ENCODE results near the gene TMC7. TPM values are rescaled to one million over a fixed set of nuclear protein-coding genes. Genes with fewer than 3 reads are reported as not detected.
"Not testable (repeated sequence)": the region's sequence is repeated elsewhere in the genome, so short reads cannot be mapped to it uniquely, and the experiment has no call there.

The TMC7 gene
- total RNA-seq, 2 experiments from 2014 or later: not detected

DNA sequence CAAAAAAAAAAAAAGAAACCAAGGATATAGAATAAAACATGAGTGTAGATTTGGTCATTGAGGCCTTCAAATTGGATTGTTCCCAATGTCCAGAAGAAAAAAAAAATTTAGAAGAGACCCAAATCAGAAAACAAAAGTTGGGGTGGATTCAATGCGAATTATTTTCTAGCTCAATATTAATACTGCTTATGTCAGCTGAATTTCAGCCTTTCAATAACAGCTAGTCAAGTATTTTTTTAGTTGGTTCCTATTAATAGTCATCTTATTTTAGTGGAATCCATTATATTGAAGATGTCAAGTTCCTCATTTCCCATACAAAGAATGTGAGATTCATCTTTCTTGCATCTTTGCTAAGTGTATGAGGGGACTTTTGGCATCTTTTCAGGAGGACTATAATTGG, 1.5 kb downstream of the TMC7 start:
- DNase-seq; H3K27ac Mint-ChIP-seq; H3K4me3 Mint-ChIP-seq; POLR2A ChIA-PET; H3K4me1 Mint-ChIP-seq (ENCODE audit: low read depth); H3K9me3 Mint-ChIP-seq (ENCODE audit: insufficient read depth); ATAC-seq; H3K36me3 Mint-ChIP-seq (ENCODE audit: low read depth): not testable (repeated sequence)
- CTCF ChIA-PET: interaction anchor here (0.7 kb wide), 1 partner anchor 16 kb away, joined by 4 read pairs; no protein-coding TSS in a partner anchor
- H3K27me3 Mint-ChIP-seq (ENCODE audit: low read depth): peaks cover 19% of the 10 kb centered on the region

DNA sequence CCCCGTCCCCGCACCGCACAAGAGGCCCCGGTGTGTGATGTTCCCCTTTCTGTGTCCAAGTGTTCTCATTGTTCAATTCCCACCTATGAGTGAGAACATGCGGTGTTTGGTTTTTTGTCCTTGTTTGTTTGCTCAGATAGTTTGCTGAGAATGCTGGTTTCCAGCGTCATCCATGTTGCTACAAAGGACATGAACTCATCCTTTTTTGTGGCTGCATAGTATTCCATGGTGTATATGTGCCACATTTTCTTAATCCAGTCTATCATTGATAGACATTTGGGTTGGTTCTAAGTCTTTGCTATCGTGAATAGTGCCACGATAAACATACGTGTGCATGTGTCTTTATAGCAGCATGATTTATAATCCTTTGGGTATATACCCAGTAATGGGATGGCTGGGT, 8.0 kb downstream of the TMC7 start:
- H3K27ac Mint-ChIP-seq; DNase-seq; H3K36me3 Mint-ChIP-seq (ENCODE audit: low read depth); H3K9me3 Mint-ChIP-seq (ENCODE audit: insufficient read depth); H3K27me3 Mint-ChIP-seq (ENCODE audit: low read depth); POLR2A ChIA-PET; H3K4me3 Mint-ChIP-seq; H3K4me1 Mint-ChIP-seq (ENCODE audit: low read depth); ATAC-seq; CTCF ChIA-PET: not testable (repeated sequence)

DNA sequence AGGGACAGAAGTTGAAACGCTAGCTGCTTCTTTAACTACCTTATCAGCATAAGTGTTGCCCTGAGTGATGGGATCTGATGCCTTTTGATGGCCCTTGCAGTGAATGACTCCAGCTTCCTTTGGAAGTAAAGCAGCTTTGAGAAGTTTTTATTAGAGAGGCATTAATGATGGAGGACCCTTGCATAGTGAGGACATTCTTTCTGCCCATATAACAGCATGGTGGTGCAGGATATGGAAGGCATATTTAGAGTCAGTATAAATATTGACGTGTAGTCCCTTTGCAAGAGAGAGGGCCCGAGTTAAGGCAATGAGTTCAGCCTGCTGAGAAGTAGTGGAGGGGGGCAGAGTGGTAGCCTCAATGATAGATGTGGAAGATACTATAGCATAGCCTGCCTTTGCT, 9.8 kb downstream of the TMC7 start:
- H3K27me3 Mint-ChIP-seq (ENCODE audit: low read depth); H3K4me3 Mint-ChIP-seq; H3K36me3 Mint-ChIP-seq (ENCODE audit: low read depth); H3K27ac Mint-ChIP-seq; CTCF ChIA-PET; ATAC-seq; H3K4me1 Mint-ChIP-seq (ENCODE audit: low read depth); DNase-seq; H3K9me3 Mint-ChIP-seq (ENCODE audit: insufficient read depth): not testable (repeated sequence)
- POLR2A ChIA-PET: interaction anchor here (0.7 kb wide), 1 partner anchor 8 kb away, joined by 3 read pairs; no protein-coding TSS in a partner anchor

DNA sequence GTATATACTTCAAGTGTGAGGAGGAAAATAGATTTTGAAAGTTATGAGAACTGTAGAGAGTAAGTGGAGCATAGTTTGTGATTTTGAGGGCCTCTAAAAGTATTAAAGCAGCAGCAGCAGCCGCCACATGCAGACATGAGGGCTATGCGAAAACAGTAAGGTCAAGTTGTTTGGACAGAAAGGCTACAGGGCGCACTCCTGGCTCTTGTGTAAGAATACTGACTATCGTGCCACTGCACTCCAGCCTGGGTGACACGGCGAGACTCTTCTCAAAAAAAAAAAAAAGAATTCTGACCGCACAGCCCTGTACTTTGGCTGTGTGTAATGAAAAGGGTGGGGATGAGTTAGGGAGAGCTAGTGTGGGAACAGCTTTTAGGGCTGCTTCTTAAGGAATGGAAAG, 10.4 kb downstream of the TMC7 start:
- H3K36me3 Mint-ChIP-seq (ENCODE audit: low read depth); H3K9me3 Mint-ChIP-seq (ENCODE audit: insufficient read depth); CTCF ChIA-PET; ATAC-seq; POLR2A ChIA-PET; H3K4me1 Mint-ChIP-seq (ENCODE audit: low read depth); H3K27ac Mint-ChIP-seq; H3K4me3 Mint-ChIP-seq; H3K27me3 Mint-ChIP-seq (ENCODE audit: low read depth); DNase-seq: not testable (repeated sequence)

DNA sequence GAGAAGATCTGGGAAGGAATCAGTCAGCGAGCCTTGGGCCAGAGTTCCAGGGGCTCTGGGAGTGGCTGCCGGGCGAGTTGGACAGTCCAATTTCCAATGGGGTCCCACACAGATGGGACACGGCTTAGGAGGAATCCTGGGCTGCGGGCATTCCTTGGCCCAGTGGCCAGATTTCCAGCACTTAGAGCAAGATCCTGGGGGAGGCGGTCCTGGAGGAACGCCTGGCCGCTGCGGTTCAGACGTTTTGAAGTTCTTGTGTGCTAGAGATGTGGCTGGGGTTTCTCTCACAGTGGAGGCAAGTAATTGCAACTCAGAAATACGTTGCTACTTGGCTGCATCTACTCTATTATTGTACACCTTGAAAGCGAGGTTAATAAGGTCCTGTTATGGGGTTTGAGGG, 11.7 kb downstream of the TMC7 start:
- H3K27me3 Mint-ChIP-seq (ENCODE audit: low read depth); CTCF ChIA-PET; H3K9me3 Mint-ChIP-seq (ENCODE audit: insufficient read depth); H3K4me1 Mint-ChIP-seq (ENCODE audit: low read depth); H3K4me3 Mint-ChIP-seq; H3K36me3 Mint-ChIP-seq (ENCODE audit: low read depth); H3K27ac Mint-ChIP-seq; POLR2A ChIA-PET; ATAC-seq; DNase-seq: not testable (repeated sequence)

GRCh38 chr16:18996536-18996935, 12.8 kb downstream of the TMC7 start:
- H3K27ac Mint-ChIP-seq; H3K4me3 Mint-ChIP-seq; H3K27me3 Mint-ChIP-seq (ENCODE audit: low read depth); DNase-seq; H3K36me3 Mint-ChIP-seq (ENCODE audit: low read depth); H3K4me1 Mint-ChIP-seq (ENCODE audit: low read depth); H3K9me3 Mint-ChIP-seq (ENCODE audit: insufficient read depth); POLR2A ChIA-PET; CTCF ChIA-PET; ATAC-seq: not testable (repeated sequence)

GRCh38 chr16:18997001-18997400, 13.3 kb downstream of the TMC7 start:
- DNase-seq; H3K27me3 Mint-ChIP-seq (ENCODE audit: low read depth); H3K9me3 Mint-ChIP-seq (ENCODE audit: insufficient read depth); ATAC-seq; H3K4me3 Mint-ChIP-seq; H3K36me3 Mint-ChIP-seq (ENCODE audit: low read depth); H3K27ac Mint-ChIP-seq; H3K4me1 Mint-ChIP-seq (ENCODE audit: low read depth); CTCF ChIA-PET; POLR2A ChIA-PET: not testable (repeated sequence)

DNA sequence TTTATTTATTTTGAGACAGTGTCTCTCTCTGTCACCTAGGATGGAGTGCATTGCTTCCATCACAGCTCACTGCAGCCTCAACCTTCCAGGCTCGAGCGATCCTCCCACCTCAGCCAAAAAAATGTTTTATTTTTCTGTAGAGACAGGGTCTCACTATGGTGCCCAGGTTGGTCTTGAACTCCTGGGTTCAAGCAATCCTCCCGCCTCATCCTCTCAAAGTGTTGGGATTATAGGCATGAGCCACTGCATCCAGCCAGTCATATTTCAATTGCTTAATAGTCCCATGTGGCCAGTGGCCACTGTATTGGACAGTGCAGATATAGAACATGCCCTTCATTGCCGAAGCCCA, 15.3 kb downstream of the TMC7 start:
- ATAC-seq: no peak
- Mint-ChIP-seq H3K4me1 (ENCODE audit: low read depth) (peaks cover 5% of the 10 kb centered on the region), H3K4me3 (no peak overlapping the region), H3K36me3 (ENCODE audit: low read depth) (no peaks in the 10 kb centered on the region), H3K9me3 (ENCODE audit: insufficient read depth) (no peaks in the 10 kb centered on the region), H3K27me3 (ENCODE audit: low read depth) (peaks cover 8% of the 10 kb centered on the region), H3K27ac (no peak overlapping the region)
- DNase-seq: no peak
- POLR2A ChIA-PET: no interaction called here
- CTCF ChIA-PET: no interaction called here

GRCh38 chr16:19001788-19002187, 18.1 kb downstream of the TMC7 start:
- Mint-ChIP-seq H3K4me3 (no peak overlapping the region), H3K36me3 (ENCODE audit: low read depth) (no peaks in the 10 kb centered on the region), H3K4me1 (ENCODE audit: low read depth) (peaks cover 5% of the 10 kb centered on the region), H3K9me3 (ENCODE audit: insufficient read depth) (no peaks in the 10 kb centered on the region), H3K27ac (no peak overlapping the region), H3K27me3 (ENCODE audit: low read depth) (no peaks in the 10 kb centered on the region)
- no peak for DNase-seq
- POLR2A ChIA-PET: interaction anchor here (0.6 kb wide), 1 partner anchor 9 kb away, joined by 3 read pairs; no protein-coding TSS in a partner anchor
- ATAC-seq: no peak
- CTCF ChIA-PET: no interaction called here

GRCh38 chr16:19003935-19004334, 20.2 kb downstream of the TMC7 start:
- no peaks in the 10 kb centered on the region for H3K9me3 Mint-ChIP-seq (ENCODE audit: insufficient read depth)
- no peak overlapping the region for H3K27ac Mint-ChIP-seq
- DNase-seq (no peak), ATAC-seq (no peak)
- peaks cover 5% of the 10 kb centered on the region for H3K4me1 Mint-ChIP-seq (ENCODE audit: low read depth)
- H3K4me3 Mint-ChIP-seq: no peak overlapping the region
- ChIA-PET POLR2A (no interaction called here), CTCF (no interaction called here)
- no peaks in the 10 kb centered on the region for H3K27me3 Mint-ChIP-seq (ENCODE audit: low read depth)
- H3K36me3 Mint-ChIP-seq (ENCODE audit: low read depth): no peaks in the 10 kb centered on the region

- H3K36me3 Mint-ChIP-seq (ENCODE audit: low read depth): no peaks in the 10 kb centered on the region
- H3K27me3 Mint-ChIP-seq (ENCODE audit: low read depth): no peaks in the 10 kb centered on the region
Observed at GRCh38 chr16:19005561-19006445, 22.1 kb downstream of the TMC7 start.

DNA sequence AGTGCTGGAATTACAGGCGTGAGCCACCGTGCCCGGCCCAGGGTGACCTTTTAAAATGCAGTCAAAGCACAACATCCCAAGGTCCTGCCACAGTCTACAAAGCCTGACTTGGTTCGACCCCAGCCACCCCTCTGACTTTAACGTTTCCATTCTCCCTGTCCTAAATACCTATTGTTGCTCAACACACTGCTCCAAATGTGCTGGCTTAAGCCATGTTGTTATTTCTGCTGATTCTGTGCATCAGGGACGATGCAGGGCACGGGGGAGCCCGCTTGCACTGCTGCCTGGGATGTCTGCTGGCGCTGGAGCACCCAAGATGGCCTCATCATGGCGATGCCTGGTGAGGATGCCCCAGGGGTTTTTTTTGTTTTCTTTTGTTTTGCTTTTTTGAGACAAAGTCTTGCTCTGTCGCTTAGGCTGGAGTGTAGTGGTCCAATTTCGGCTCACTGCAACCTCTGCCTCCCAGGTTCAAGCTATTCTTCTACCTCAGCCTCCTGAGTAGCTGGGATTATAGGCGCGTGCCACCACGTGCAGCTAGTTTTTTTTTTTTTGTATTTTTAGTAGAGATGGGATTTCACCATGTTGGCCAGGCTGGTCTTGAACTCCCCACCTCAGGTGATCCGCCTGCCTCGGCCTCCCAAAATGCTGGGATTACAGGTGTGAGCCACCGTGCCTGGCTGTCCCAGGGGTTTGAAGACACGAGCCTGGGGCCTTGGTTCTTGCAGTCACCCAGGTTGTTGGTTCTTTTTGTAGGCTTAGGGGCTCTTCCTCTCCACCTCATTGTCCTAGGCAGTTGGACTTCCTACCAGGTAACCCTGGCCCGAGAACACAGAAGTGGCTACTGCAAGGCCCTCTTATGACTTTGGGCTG, 22.9 kb downstream of the TMC7 start:
- H3K27me3 Mint-ChIP-seq (ENCODE audit: low read depth): no peaks in the 10 kb centered on the region
- DNase-seq (no peak), ATAC-seq (no peak)
- ChIA-PET POLR2A (no interaction called here), CTCF (no interaction called here)
- no peak overlapping the region for H3K27ac Mint-ChIP-seq
- H3K9me3 Mint-ChIP-seq (ENCODE audit: insufficient read depth): no peaks in the 10 kb centered on the region
- H3K4me1 Mint-ChIP-seq (ENCODE audit: low read depth): peaks cover 4% of the 10 kb centered on the region
- H3K4me3 Mint-ChIP-seq: no peak overlapping the region
- H3K36me3 Mint-ChIP-seq (ENCODE audit: low read depth): no peaks in the 10 kb centered on the region

More at GRCh38 chr16:19005561-19006445, 22.1 kb downstream of the TMC7 start:
- Mint-ChIP-seq H3K9me3 (ENCODE audit: insufficient read depth) (no peaks in the 10 kb centered on the region), H3K27ac (no peak overlapping the region), H3K4me1 (ENCODE audit: low read depth) (peaks cover 5% of the 10 kb centered on the region), H3K4me3 (no peak overlapping the region)
- DNase-seq (no peak), ATAC-seq (no peak)
- POLR2A ChIA-PET: no interaction called here
- CTCF ChIA-PET: no interaction called here

Data from activated CD8-positive, alpha-beta T cell treated with anti-CD3 and anti-CD28 coated beads, Interleukin-2, amount 10 ng/mL, durations not matched to agents 7 days and 5 days (primary cell).